A549 (cell line): ENCODE measurements around the gene NUAK2. TPM values are rescaled to one million over a fixed set of nuclear protein-coding genes. Genes with fewer than 3 reads are reported as not detected.

Source experiments
- ATAC-seq, 2 experiments: fragments of 200-7000 bp in 1 of 2; fragments of >200 bp in 1 of 2; cut with Nextera tagmentation in 1 of 2; cut with Tn5 transposase in 1 of 2; 3 replicates each; pipeline versions ENCODE4 v1.8.0 to v1.9.1; 2018 to 2020; ENCODE audit warnings: mild to moderate bottlenecking in 1 of 2, moderate library complexity in 1 of 2
- CTCF ChIA-PET: fragments of 300-600 bp; sonication (Branson Sonifier 250); formaldehyde crosslinking; extraction: SDS; loops from one replicate; lab custom pipeline; 2021; ENCODE audit warnings: antibody characterized with exemption, inconsistent platforms; lab: Yijun Ruan, JAX
- POLR2A ChIA-PET: fragments of 350-600 bp; formaldehyde crosslinking; extraction: SDS; loops from one replicate; lab custom pipeline; 2021; ENCODE audit warnings: antibody characterized with exemption, inconsistent platforms; lab: Yijun Ruan, JAX
- DNase-seq, 2 experiments: peaks; one replicate each; pipeline versions ENCODE4 v3.0.0 to v3.0.0-alpha.2; 2011 to 2016; ENCODE audit warnings: low read depth in 1 of 2, low spot score in 1 of 2
- FAIRE-seq: peaks from 2 replicates; lab custom pipeline; 2011; peaks lifted over from hg19 to GRCh38; lab: Jason Lieb, UNC
- H3K27ac ChIP-seq, 2 experiments: fragments of >200 bp; sonication (Bioruptor Twin); formaldehyde crosslinking; 3 replicates each; pipeline ENCODE4 v1.5.1; 2016 to 2017
- H3K4me1 ChIP-seq: fragments of >200 bp; sonication (Bioruptor Twin); formaldehyde crosslinking; 3 replicates; pipeline ENCODE4 v1.6.1; 2016
- H3K4me2 ChIP-seq: fragments of >200 bp; sonication (Bioruptor Twin); formaldehyde crosslinking; 3 replicates; pipeline ENCODE4 v1.6.1; 2016
- H3K4me3 ChIP-seq: fragments of >200 bp; sonication (Bioruptor Twin); formaldehyde crosslinking; 3 replicates; pipeline ENCODE4 v1.5.1; 2016
- H3K9me3 ChIP-seq: fragments of >200 bp; sonication (Bioruptor Twin); formaldehyde crosslinking; 3 replicates; pipeline ENCODE4 v1.6.1; 2016
- BCL3 ChIP-seq: fragments of >200 bp; sonication (Bioruptor Twin); formaldehyde crosslinking; IDR thresholded peaks from 3 replicates; pipeline ENCODE4 v1.6.1; 2016
- CEBPB ChIP-seq, 2 experiments: fragments of >200 bp in 1 of 2; sonication (Bioruptor Twin) in 1 of 2; formaldehyde crosslinking in 1 of 2; IDR thresholded peaks; 2 replicates each; pipeline ENCODE4 v1.6.1; 2012 to 2016
- CHD4 ChIP-seq: fragments of 200-600 bp; sonication (generic); IDR thresholded peaks from 2 replicates; pipeline ENCODE4 v1.6.1; 2016; ENCODE audit warnings: antibody characterized with exemption, mild to moderate bottlenecking, borderline replicate concordance
- EHF ChIP-seq: fragments of 250-450 bp; sonication (Bioruptor Pico); IDR thresholded peaks from 2 replicates; pipeline ENCODE4 v1.5.0; 2020; ENCODE audit warnings: mild to moderate bottlenecking
- FOSB ChIP-seq: fragments of 250-450 bp; sonication (Bioruptor Pico); IDR thresholded peaks from 2 replicates; pipeline ENCODE4 v1.5.0; 2020; ENCODE audit warnings: mild to moderate bottlenecking, moderate library complexity
- FOSL2 ChIP-seq, 2 experiments: fragments of 450-650 bp in 1 of 2; fragments of >200 bp in 1 of 2; sonication (Bioruptor Twin) in 1 of 2; formaldehyde crosslinking; IDR thresholded peaks; 2 replicates each; pipeline versions ENCODE4 v1.5.0 to v1.6.1; 2016 to 2020; ENCODE audit warnings: mild to moderate bottlenecking in 1 of 2, moderate library complexity in 1 of 2
- FOXS1 ChIP-seq: fragments of 250-450 bp; sonication (Bioruptor Pico); IDR thresholded peaks from 2 replicates; pipeline ENCODE4 v1.5.0; 2020; ENCODE audit warnings: mild to moderate bottlenecking, moderate library complexity
- HDAC2 ChIP-seq: fragments of 200-600 bp; sonication (generic); IDR thresholded peaks from 2 replicates; pipeline ENCODE4 v1.6.1; 2016
- HES2 ChIP-seq: fragments of >200 bp; sonication (Bioruptor Twin); formaldehyde crosslinking; IDR thresholded peaks from 2 replicates; pipeline ENCODE4 v1.6.1; 2016
- HOXA7 ChIP-seq: fragments of 250-450 bp; sonication (Bioruptor Pico); IDR thresholded peaks from 2 replicates; pipeline ENCODE4 v1.5.0; 2020; ENCODE audit warnings: mild to moderate bottlenecking, moderate library complexity
- HOXB5 ChIP-seq: fragments of 250-450 bp; sonication (Bioruptor Pico); IDR thresholded peaks from 2 replicates; pipeline ENCODE4 v1.5.0; 2020; ENCODE audit warnings: mild to moderate bottlenecking, moderate library complexity
- JUN ChIP-seq, 2 experiments: fragments of >200 bp; sonication (Bioruptor Twin); formaldehyde crosslinking; IDR thresholded peaks; 2 replicates in 1 of 2; 3 replicates in 1 of 2; pipeline ENCODE4 v1.6.1; 2016 to 2017
- KDM5A ChIP-seq: fragments of 200-600 bp; sonication (generic); IDR thresholded peaks from 2 replicates; pipeline ENCODE4 v1.6.1; 2016; ENCODE audit warnings: antibody characterized with exemption, mild to moderate bottlenecking
- MAFK ChIP-seq: fragments of 450-650 bp; IDR thresholded peaks from 2 replicates; pipeline ENCODE4 v1.6.1; 2014; ENCODE audit not compliant: partially characterized antibody
- NFE2L2 ChIP-seq: fragments of 150-350 bp; conservative IDR thresholded peaks from 2 replicates; pipeline ENCODE4 v1.6.1; 2014; ENCODE audit warnings: low read length
- SREBF2 ChIP-seq: fragments of 450-650 bp; IDR thresholded peaks from 2 replicates; pipeline ENCODE4 v1.6.1; 2014; ENCODE audit warnings: mild to moderate bottlenecking, moderate library complexity
- TFCP2L1 ChIP-seq: fragments of 250-450 bp; sonication (Bioruptor Pico); IDR thresholded peaks from 2 replicates; pipeline ENCODE4 v1.5.0; 2021; ENCODE audit warnings: mild to moderate bottlenecking
- ZNF302 ChIP-seq: fragments of 250-450 bp; sonication (Bioruptor Pico); IDR thresholded peaks from 2 replicates; pipeline ENCODE4 v1.9.0; 2021; ENCODE audit warnings: inconsistent platforms, mild to moderate bottlenecking, moderate library complexity
- WGBS: methylation state at CpG from one replicate; pipeline ENCODE4 v1.1.6; 2017; ENCODE audit errors: missing lambda C conversion rate; 5-methylcytosine and 5-hydroxymethylcytosine counted together
- polyA plus RNA-seq, 4 experiments: library from polyadenylated mRNA; depleted of rRNA in 3 of 4; stranded (reverse); fragments of >200 nt; fragmentation: RNase III in 1 of 4; extraction: RNeasy Plus Mini Kit Qiagen cat#74134 plus additional on column Dnase treatment in 1 of 4; gene quantifications; 2 replicates in 3 of 4; 3 replicates in 1 of 4; pipeline ENCODE4 v1.2.3, GENCODE V29; 2011 to 2017
- TF ChIP-seq, protein P1 (sequence below): fragments of 150-350 bp; IDR thresholded peaks from 2 replicates; pipeline ENCODE4 v1.6.1; 2014; ENCODE audit warnings: low read depth, mild to moderate bottlenecking, low read length
- TF ChIP-seq, protein P2 (sequence below): IDR thresholded peaks from 2 replicates; pipeline ENCODE4 v1.6.1; 2012

NUAK2 gene
- polyA plus RNA-seq, 2 of the 4 experiments (the other 2 are of a cell fraction), result 29.7 to 37.8 TPM

GRCh38 chr1:205301205-205301821 is 20.2 kb downstream of the NUAK2 start (continued):
- TF ChIP-seq HES2 (peak; percentile 51; the same call in 1 of the 2 replicates), JUN (IDR thresholded peaks at IDR 0.05) (peak; percentile 94 to 100), CEBPB (IDR thresholded peaks at IDR 0.05) (peak; percentile 85 to 97), FOSL2 (IDR thresholded peaks at IDR 0.05) (no peak; the same call in none of the 2 replicates), FOSL2 (CRISPR knock-in tag; IDR thresholded peaks at IDR 0.05) (peak; percentile 75), TFCP2L1 (0 out of 2 replicates have a peak, but pooled peaks have one; percentile 15)
- TF ChIP-seq, protein P1, sequence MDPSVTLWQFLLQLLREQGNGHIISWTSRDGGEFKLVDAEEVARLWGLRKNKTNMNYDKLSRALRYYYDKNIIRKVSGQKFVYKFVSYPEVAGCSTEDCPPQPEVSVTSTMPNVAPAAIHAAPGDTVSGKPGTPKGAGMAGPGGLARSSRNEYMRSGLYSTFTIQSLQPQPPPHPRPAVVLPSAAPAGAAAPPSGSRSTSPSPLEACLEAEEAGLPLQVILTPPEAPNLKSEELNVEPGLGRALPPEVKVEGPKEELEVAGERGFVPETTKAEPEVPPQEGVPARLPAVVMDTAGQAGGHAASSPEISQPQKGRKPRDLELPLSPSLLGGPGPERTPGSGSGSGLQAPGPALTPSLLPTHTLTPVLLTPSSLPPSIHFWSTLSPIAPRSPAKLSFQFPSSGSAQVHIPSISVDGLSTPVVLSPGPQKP, result no peak

GRCh38 chr1:205300149-205300548 is 21.4 kb downstream of the NUAK2 start:
- Histone ChIP-seq H3K4me2 (peak overlapping the region; percentile 68), H3K4me1 (peaks cover 94% of the 10 kb centered on the region), H3K9me3 (no peaks in the 10 kb centered on the region), H3K4me3 (no peak overlapping the region), H3K27ac (peak overlapping the region; percentile 98 to 99)
- no peak for TF ChIP-seq FOSL2 (IDR thresholded peaks at IDR 0.05)
- no peak for TF ChIP-seq FOSL2 (CRISPR knock-in tag; IDR thresholded peaks at IDR 0.05)
- no peak for TF ChIP-seq CHD4
- no peak for TF ChIP-seq KDM5A
- peak; percentile 58 for TF ChIP-seq FOSB
- TF ChIP-seq ZNF302, result peak; percentile 68
- peak; percentile 53; the same call in 1 of the 2 replicates for TF ChIP-seq FOXS1
- no peak for TF ChIP-seq NFE2L2
- TF ChIP-seq, protein P2, sequence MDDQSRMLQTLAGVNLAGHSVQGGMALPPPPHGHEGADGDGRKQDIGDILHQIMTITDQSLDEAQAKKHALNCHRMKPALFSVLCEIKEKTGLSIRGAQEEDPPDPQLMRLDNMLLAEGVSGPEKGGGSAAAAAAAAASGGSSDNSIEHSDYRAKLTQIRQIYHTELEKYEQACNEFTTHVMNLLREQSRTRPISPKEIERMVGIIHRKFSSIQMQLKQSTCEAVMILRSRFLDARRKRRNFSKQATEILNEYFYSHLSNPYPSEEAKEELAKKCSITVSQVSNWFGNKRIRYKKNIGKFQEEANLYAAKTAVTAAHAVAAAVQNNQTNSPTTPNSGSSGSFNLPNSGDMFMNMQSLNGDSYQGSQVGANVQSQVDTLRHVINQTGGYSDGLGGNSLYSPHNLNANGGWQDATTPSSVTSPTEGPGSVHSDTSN, result no peak
- TF ChIP-seq HOXA7, result peak; percentile 30; the same call in 1 of the 2 replicates
- peak; percentile 68; the same call in 1 of the 2 replicates for TF ChIP-seq HOXB5
- TF ChIP-seq HDAC2, result no peak
- no peak for TF ChIP-seq SREBF2
- peak; percentile 77; the same call in 1 of the 2 replicates for TF ChIP-seq EHF (CRISPR knock-in tag)
- no peak for TF ChIP-seq MAFK
- TF ChIP-seq BCL3, result no peak
- TF ChIP-seq, protein P1, result no peak
- ATAC-seq (no peak), FAIRE-seq (no peak), DNase-seq (no peak)
- 64% methylated on average over 9 of the region's 9 CpGs for WGBS
- ChIA-PET POLR2A (interaction anchor here (1.0 to 5.4 kb wide), 8 partner anchors 14 to 27 kb away, joined by 3 to 49 read pairs (median 12); partner anchors contain the start of gene NUAK2), CTCF (interaction anchor here (67.1 to 89.2 kb wide), 2 partner anchors 11 to 25 kb away, joined by 3627 read pairs; partner anchors contain the start of genes KLHDC8A and NUAK2)
